OCI-M2 (cell line): ENCODE data around the gene AHCYL2.
A peak's percentile ranks its signal among the peaks of the same experiment; 100 is the strongest.

Experiments used
- DNase-seq: peaks from one replicate; lab custom pipeline; 2025; ENCODE audit not compliant: unreplicated experiment; lab: John Stamatoyannopoulos, UW

AHCYL2 gene

GRCh38 chr7:129224251-129225205 is at the start of gene AHCYL2:
Gene AHCYL2 (plus strand): TSS chr7:129225030.
- DNase-seq, result peak; percentile 95

- DNase-seq, result no peak
Observed at GRCh38 chr7:129176916-129177710, 47.7 kb upstream of the AHCYL2 start.

GRCh38 chr7:129184981-129185670 is 39.7 kb upstream of the AHCYL2 start:
- no peak for DNase-seq

GRCh38 chr7:129186749-129187260 is 38.0 kb upstream of the AHCYL2 start:
- DNase-seq, result no peak

- DNase-seq, result no peak
Observed at GRCh38 chr7:129187681-129188371, 37.0 kb upstream of the AHCYL2 start.

GRCh38 chr7:129188372-129188891 is 36.4 kb upstream of the AHCYL2 start, which contains the start of gene SMO:
Gene SMO (plus strand): TSS chr7:129188633. CDS start chr7:129189152, 519 bp downstream.
- no peak for DNase-seq

GRCh38 chr7:129188892-129189660 is 35.8 kb upstream of the AHCYL2 start:
- DNase-seq, result no peak

- no peak for DNase-seq
Observed at GRCh38 chr7:129189661-129190310, 35.0 kb upstream of the AHCYL2 start.

GRCh38 chr7:129191272-129191671 is 33.6 kb upstream of the AHCYL2 start:
- DNase-seq, result no peak

- DNase-seq, result no peak
Observed at GRCh38 chr7:129193892-129194291, 30.9 kb upstream of the AHCYL2 start.

GRCh38 chr7:129197771-129198170 is 27.1 kb upstream of the AHCYL2 start:
- no peak for DNase-seq

- DNase-seq, result no peak
Observed at GRCh38 chr7:129199406-129199805, 25.4 kb upstream of the AHCYL2 start.

- no peak for DNase-seq
Observed at GRCh38 chr7:129202058-129202777, 22.6 kb upstream of the AHCYL2 start.

GRCh38 chr7:129203050-129203741 is 21.6 kb upstream of the AHCYL2 start:
- DNase-seq, result no peak

GRCh38 chr7:129205126-129205818 is 19.6 kb upstream of the AHCYL2 start:
- no peak for DNase-seq

- DNase-seq, result no peak
Observed at GRCh38 chr7:129205987-129206785, 18.6 kb upstream of the AHCYL2 start.
